ENCODE data around the gene LGR4.
"Not testable (repeated sequence)": the region's sequence is repeated elsewhere in the genome, so short reads cannot be mapped to it uniquely, and the experiment has no call there.

The LGR4 gene

GRCh38 chr11:27334764-27335163 is 137.8 kb downstream of the LGR4 start:
- DNase-seq, result not testable (repeated sequence)

GRCh38 chr11:27331981-27332380 is 140.6 kb downstream of the LGR4 start:
- no peak for DNase-seq

GRCh38 chr11:27330633-27331270 is 141.8 kb downstream of the LGR4 start:
- no peak for DNase-seq

GRCh38 chr11:27329867-27330632 is 142.5 kb downstream of the LGR4 start:
- no peak for DNase-seq

- DNase-seq, result no peak
These were observed 144.0 kb downstream of the LGR4 start for GRCh38 chr11:27328614-27329013.

GRCh38 chr11:27327064-27327463 is 145.5 kb downstream of the LGR4 start:
- not testable (repeated sequence) for DNase-seq

- DNase-seq, result not testable (repeated sequence)
These were observed 150.4 kb downstream of the LGR4 start for GRCh38 chr11:27322196-27322595.

GRCh38 chr11:27321340-27321739 is 151.2 kb downstream of the LGR4 start:
- DNase-seq, result not testable (repeated sequence)

GRCh38 chr11:27319072-27319471 is 153.5 kb downstream of the LGR4 start:
- no peak for DNase-seq

GRCh38 chr11:27317751-27318150 is 154.8 kb downstream of the LGR4 start:
- DNase-seq, result no peak

All from NCI-H187 (cell line).